HEK293T (cell line): ENCODE results near the gene CAPN12.

Source experiments
- BHLHE40 ChIP-seq: fragments of 450-650 bp; IDR thresholded peaks from 2 replicates; pipeline ENCODE4 v1.6.1; 2016; ENCODE audit warnings: mild to moderate bottlenecking, moderate library complexity, borderline replicate concordance
- ELF4 ChIP-seq: fragments of 450-650 bp; IDR thresholded peaks from 2 replicates; pipeline ENCODE4 v1.6.1; 2017; ENCODE audit warnings: antibody characterized with exemption
- FOXA1 ChIP-seq: fragments of 450-650 bp; IDR thresholded peaks from 2 replicates; pipeline ENCODE4 v1.6.1; 2016; ENCODE audit warnings: mild to moderate bottlenecking
- FOXK2 ChIP-seq: fragments of 450-650 bp; IDR thresholded peaks from 2 replicates; pipeline ENCODE4 v1.6.1; 2016; ENCODE audit warnings: mild to moderate bottlenecking
- FOXM1 ChIP-seq: fragments of 450-650 bp; IDR thresholded peaks from 2 replicates; pipeline ENCODE4 v1.6.1; 2017; ENCODE audit warnings: mild to moderate bottlenecking, borderline replicate concordance
- HDGF ChIP-seq: fragments of 450-650 bp; IDR thresholded peaks from 2 replicates; pipeline ENCODE4 v1.6.1; 2017; ENCODE audit warnings: antibody characterized with exemption, borderline replicate concordance
- NFRKB ChIP-seq: fragments of 450-650 bp; IDR thresholded peaks from 2 replicates; pipeline ENCODE4 v1.6.1; 2016; ENCODE audit warnings: mild to moderate bottlenecking, moderate library complexity
- SP1 ChIP-seq: fragments of 450-650 bp; IDR thresholded peaks from 2 replicates; pipeline ENCODE4 v1.6.1; 2017
- SUZ12 ChIP-seq: fragments of 450-650 bp; IDR thresholded peaks from 2 replicates; pipeline ENCODE4 v1.6.1; 2016; ENCODE audit warnings: mild to moderate bottlenecking
- TARDBP ChIP-seq: fragments of 450-650 bp; IDR thresholded peaks from 2 replicates; pipeline ENCODE4 v1.6.1; 2016
- ZNF384 ChIP-seq: fragments of 450-650 bp; IDR thresholded peaks from 2 replicates; pipeline ENCODE4 v1.6.1; 2016
- TF ChIP-seq, protein P1 (sequence below): fragments of 450-650 bp; IDR thresholded peaks from 2 replicates; pipeline ENCODE4 v1.6.1; 2016

DNA sequence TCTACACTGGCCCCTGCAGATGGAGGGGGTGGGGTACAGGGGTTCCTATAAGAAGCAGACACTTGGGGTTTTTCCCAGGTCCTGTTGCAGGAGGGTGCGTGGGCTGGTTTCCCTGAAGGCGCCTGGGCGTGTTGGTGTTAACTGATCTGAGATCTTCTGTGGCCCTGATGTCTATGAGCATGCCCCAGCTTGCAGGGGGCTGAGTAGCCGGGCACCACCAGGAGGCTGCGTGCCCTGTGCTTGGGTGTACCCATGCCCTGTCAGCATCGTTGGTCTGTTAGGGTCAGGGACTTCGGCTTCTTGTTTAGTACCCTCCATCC lies 45.3 kb downstream of the CAPN12 start:
- TF ChIP-seq FOXA1 (no peak), BHLHE40 (no peak), FOXM1 (no peak), FOXK2 (no peak), SP1 (no peak), ZNF384 (no peak), TARDBP (no peak), NFRKB (no peak), ELF4 (no peak), HDGF (no peak), SUZ12 (no peak)
- TF ChIP-seq, protein P1, sequence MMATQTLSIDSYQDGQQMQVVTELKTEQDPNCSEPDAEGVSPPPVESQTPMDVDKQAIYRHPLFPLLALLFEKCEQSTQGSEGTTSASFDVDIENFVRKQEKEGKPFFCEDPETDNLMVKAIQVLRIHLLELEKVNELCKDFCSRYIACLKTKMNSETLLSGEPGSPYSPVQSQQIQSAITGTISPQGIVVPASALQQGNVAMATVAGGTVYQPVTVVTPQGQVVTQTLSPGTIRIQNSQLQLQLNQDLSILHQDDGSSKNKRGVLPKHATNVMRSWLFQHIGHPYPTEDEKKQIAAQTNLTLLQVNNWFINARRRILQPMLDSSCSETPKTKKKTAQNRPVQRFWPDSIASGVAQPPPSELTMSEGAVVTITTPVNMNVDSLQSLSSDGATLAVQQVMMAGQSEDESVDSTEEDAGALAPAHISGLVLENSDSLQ, result no peak
